IMR-90 (cell line): Measurements from ENCODE around the gene RHOH. TPM values are rescaled to one million over a fixed set of nuclear protein-coding genes. Genes with fewer than 3 reads are reported as not detected.

Experiments used
- ATAC-seq: fragments of 200-7000 bp; cut with Tn5 transposase; 2 replicates; pipeline ENCODE4 v1.9.1; 2020; ENCODE audit warnings: low read depth, mild to moderate bottlenecking, moderate library complexity
- BruUV-seq: library from RNA; stranded (reverse); fragments of 400-500 nt; replicated peaks from 2 replicates; lab custom pipeline; 2021; lab: Mats Ljungman, UMichigan
- CTCF ChIA-PET: fragments of 300-600 bp; formaldehyde crosslinking; extraction: SDS; loops from one replicate; lab custom pipeline; 2021; ENCODE audit warnings: antibody characterized with exemption; lab: Yijun Ruan, JAX
- POLR2A ChIA-PET: fragments of 300-600 bp; sonication (Branson Sonifier 250); formaldehyde crosslinking; loops from one replicate; lab custom pipeline; 2022; ENCODE audit warnings: antibody characterized with exemption; ENCODE audit not compliant: unreplicated experiment; lab: Charles Lee
- DNase-seq: peaks from one replicate; pipeline ENCODE4 v3.0.0; 2013
- H2AFZ ChIP-seq: replicated peaks from 2 replicates; pipeline ENCODE3; 2013; ENCODE audit warnings: low read length, mild to moderate bottlenecking; ENCODE audit not compliant: poor library complexity
- H2AK5ac ChIP-seq: 2 replicates; pipeline ENCODE4 v1.6.1; 2013; ENCODE audit warnings: low read depth, low read length, inconsistent platforms
- H2AK9ac ChIP-seq: replicated peaks from 2 replicates; pipeline ENCODE3; 2013; ENCODE audit warnings: mild to moderate bottlenecking, low read depth, low read length, moderate library complexity; ENCODE audit not compliant: poor library complexity
- H2BK120ac ChIP-seq: 2 replicates; pipeline ENCODE4 v1.6.1; 2013; ENCODE audit warnings: low read depth, low read length, inconsistent platforms
- H2BK15ac ChIP-seq: 3 replicates; pipeline ENCODE4 v1.6.1; 2013; ENCODE audit warnings: low read depth, low read length, inconsistent platforms
- H2BK20ac ChIP-seq: 2 replicates; pipeline ENCODE4 v1.6.1; 2013; ENCODE audit warnings: low read depth, mild to moderate bottlenecking, inconsistent platforms, low read length, moderate library complexity
- H2BK5ac ChIP-seq: 2 replicates; pipeline ENCODE4 v1.6.1; 2013; ENCODE audit warnings: mild to moderate bottlenecking, low read depth, low read length, inconsistent platforms; ENCODE audit not compliant: poor library complexity, severe bottlenecking
- H3K14ac ChIP-seq: replicated peaks from 2 replicates; pipeline ENCODE4 v1.6.1; 2013; ENCODE audit warnings: low read depth, low read length, inconsistent platforms
- H3K18ac ChIP-seq: 2 replicates; pipeline ENCODE4 v1.6.1; 2013; ENCODE audit warnings: low read depth, low read length, control low read depth
- H3K23ac ChIP-seq: 2 replicates; pipeline ENCODE4 v1.6.1; 2013; ENCODE audit warnings: low read depth, low read length, inconsistent platforms
- H3K27ac ChIP-seq: 2 replicates; pipeline ENCODE4 v1.5.1; 2013; ENCODE audit warnings: mild to moderate bottlenecking, control low read depth, low read length; ENCODE audit not compliant: insufficient read depth
- H3K27me3 ChIP-seq: 2 replicates; pipeline ENCODE4 v1.6.1; 2013; ENCODE audit warnings: low read length; ENCODE audit not compliant: control insufficient read depth, insufficient read depth
- H3K36me3 ChIP-seq: 2 replicates; pipeline ENCODE4 v1.6.1; 2013; ENCODE audit warnings: low read length, mixed read lengths; ENCODE audit not compliant: control insufficient read depth, insufficient read depth
- H3K4ac ChIP-seq: 2 replicates; pipeline ENCODE4 v1.6.1; 2013; ENCODE audit warnings: low read depth, low read length, inconsistent platforms
- H3K4me1 ChIP-seq: 2 replicates; pipeline ENCODE4 v1.6.1; 2013; ENCODE audit warnings: low read length, mixed read lengths; ENCODE audit not compliant: control insufficient read depth, insufficient read depth
- H3K4me2 ChIP-seq: 2 replicates; pipeline ENCODE4 v1.6.1; 2013; ENCODE audit warnings: low read depth, mild to moderate bottlenecking, control low read depth, low read length, moderate library complexity
- H3K4me3 ChIP-seq: 2 replicates; pipeline ENCODE4 v1.5.1; 2013; ENCODE audit warnings: low read depth, mild to moderate bottlenecking, control low read depth, low read length, moderate library complexity; ENCODE audit not compliant: insufficient read depth
- H3K56ac ChIP-seq: 2 replicates; pipeline ENCODE4 v1.6.1; 2013; ENCODE audit warnings: low read length, inconsistent platforms; ENCODE audit not compliant: insufficient read depth; ENCODE audit errors: extremely low read depth
- H3K79me1 ChIP-seq, 2 experiments: 2 replicates each; pipeline ENCODE4 v1.6.1; 2013; ENCODE audit warnings: low read length in 2 of 2, inconsistent platforms in 1 of 2, low read depth in 1 of 2
- H3K9ac ChIP-seq: 2 replicates; pipeline ENCODE4 v1.6.1; 2013; ENCODE audit warnings: low read depth, low read length, control low read depth
- H3K9me1 ChIP-seq: 2 replicates; pipeline ENCODE4 v1.6.1; 2013; ENCODE audit warnings: low read length, inconsistent platforms; ENCODE audit not compliant: insufficient read depth
- H3K9me3 ChIP-seq: 2 replicates; pipeline ENCODE4 v1.6.1; 2013; ENCODE audit warnings: low read length; ENCODE audit not compliant: control insufficient read depth, insufficient read depth
- H4K20me1 ChIP-seq: 2 replicates; pipeline ENCODE4 v1.6.1; 2013; ENCODE audit warnings: low read length, inconsistent platforms; ENCODE audit not compliant: insufficient read depth
- H4K5ac ChIP-seq: 2 replicates; pipeline ENCODE4 v1.6.1; 2013; ENCODE audit warnings: mild to moderate bottlenecking, low read depth, low read length, control low read depth
- H4K8ac ChIP-seq, 2 experiments: 2 replicates each; pipeline ENCODE4 v1.6.1; 2013; ENCODE audit warnings: low read depth in 2 of 2, low read length in 2 of 2, control low read depth in 1 of 2, inconsistent platforms in 1 of 2
- H4K91ac ChIP-seq: 2 replicates; pipeline ENCODE4 v1.6.1; 2013; ENCODE audit warnings: low read depth, low read length, inconsistent platforms; ENCODE audit not compliant: insufficient read depth
- BHLHE40 ChIP-seq: fragments of 150-350 bp; IDR thresholded peaks from 2 replicates; pipeline ENCODE4 v1.6.1; 2016; ENCODE audit warnings: mild to moderate bottlenecking, low read depth, low read length
- CEBPB ChIP-seq: IDR thresholded peaks from 2 replicates; pipeline ENCODE4 v1.6.1; 2012; ENCODE audit warnings: low read depth, low read length, improper control_type of control experiment
- FOS ChIP-seq: fragments of 150-350 bp; IDR thresholded peaks from 2 replicates; pipeline ENCODE4 v1.6.1; 2016; ENCODE audit warnings: low read depth, low read length
- MXI1 ChIP-seq: IDR thresholded peaks from 2 replicates; pipeline ENCODE4 v1.6.1; 2012; ENCODE audit warnings: low read depth, mild to moderate bottlenecking, low read length, moderate library complexity, borderline replicate concordance
- RAD21 ChIP-seq: IDR thresholded peaks from 2 replicates; pipeline ENCODE4 v1.6.1; 2012; ENCODE audit warnings: low read length, improper control_type of control experiment
- RFX5 ChIP-seq: IDR thresholded peaks from 2 replicates; pipeline ENCODE4 v1.8.0; 2012; ENCODE audit warnings: low read depth, mild to moderate bottlenecking, low read length, moderate library complexity
- WGBS, 2 experiments: methylation state at CpG; one replicate each; pipeline versions ENCODE4 v1.1.5 to v1.1.7; 2013; ENCODE audit warnings: missing lambda C conversion rate in 2 of 2; ENCODE audit not compliant: insufficient read length in 1 of 2; ENCODE audit errors: extremely low coverage in 2 of 2; 5-methylcytosine and 5-hydroxymethylcytosine counted together
- dilution Hi-C: fragments of 300-500 bp; cut with HindIII; formaldehyde crosslinking; loops from one replicate; pipeline ENCODE4 v1.14.3; 2018; ENCODE audit warnings: low sequenced_read_pairs; ENCODE audit not compliant: unreplicated experiment
- in situ Hi-C: fragments of 300-500 bp; cut with MboI; formaldehyde crosslinking; loops from 3 replicates; pipeline ENCODE4 v1.14.3; 2019; ENCODE audit warnings: low sequenced_read_pairs, inconsistent platforms, mixed read lengths
- intact Hi-C: fragments of 100-400 bp; cut with micrococcal nuclease; formaldehyde crosslinking; loops from 2 replicates; pipeline ENCODE4 v1.10.0; 2022
- polyA plus RNA-seq, 3 experiments: library from polyadenylated mRNA; depleted of rRNA; stranded (reverse); fragments of >200 nt; gene quantifications; 2 replicates each; pipeline ENCODE4 v1.2.3, GENCODE V29; 2012; ENCODE audit warnings: low replicate concordance in 1 of 3
- total RNA-seq: library from RNA; depleted of rRNA; stranded (reverse); fragments of >200 nt; gene quantifications from 2 replicates; pipeline ENCODE4 v1.2.3, GENCODE V29; 2012

The RHOH gene
- total and polyA plus RNA-seq, 2 of the 4 experiments (the other 2 are of a cell fraction) = not detected

DNA sequence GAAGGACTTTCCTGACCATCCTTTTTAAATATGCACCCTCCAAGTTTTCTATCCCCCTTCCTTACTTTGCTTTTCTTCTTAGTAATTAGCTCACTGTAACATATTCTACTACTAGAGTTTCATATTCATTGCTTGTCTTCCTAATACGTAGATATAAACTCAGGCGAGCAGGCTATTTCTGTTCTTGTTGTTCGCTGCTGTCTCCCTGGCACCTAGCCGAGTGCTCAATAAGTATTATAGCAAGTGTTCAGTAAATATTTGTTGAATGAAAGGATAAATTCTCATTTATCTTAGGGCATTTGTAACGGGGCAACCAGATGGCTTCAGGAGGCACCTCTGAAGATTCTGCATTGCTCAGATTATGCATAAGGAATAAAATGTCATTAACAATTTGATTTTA, 6.8 kb upstream of the RHOH start:
- no peak overlapping the region for H2BK5ac ChIP-seq
- H3K36me3 ChIP-seq = no peaks in the 10 kb centered on the region
- POLR2A ChIA-PET = no interaction called here
- H3K79me1 ChIP-seq = no peaks in the 10 kb centered on the region
- no peak overlapping the region for H3K23ac ChIP-seq
- TF ChIP-seq BHLHE40 (no peak), FOS (no peak), RAD21 (no peak), CEBPB (no peak), RFX5 (no peak), MXI1 (no peak)
- WGBS, 2 experiments = no CpG with 5 or more reads among the region's 5 CpGs
- H3K56ac ChIP-seq = no peak overlapping the region
- H3K4me1 ChIP-seq = peaks cover 2% of the 10 kb centered on the region; the same call in 1 of the 2 replicates
- ATAC-seq (no peak), DNase-seq (peak; percentile 11)
- H3K4me3 ChIP-seq = no peak overlapping the region
- no peak overlapping the region for H2BK15ac ChIP-seq
- no peak overlapping the region for H3K4me2 ChIP-seq
- no peak overlapping the region for H4K5ac ChIP-seq
- CTCF ChIA-PET = interaction anchor here (2.2 kb wide), 1 partner anchor 127 kb away, joined by 7 read pairs; no protein-coding TSS in a partner anchor
- no peak overlapping the region for H2AFZ ChIP-seq
- peaks cover 3% of the 10 kb centered on the region for H3K27me3 ChIP-seq
- H3K9me3 ChIP-seq = no peaks in the 10 kb centered on the region
- H3K27ac ChIP-seq = no peak overlapping the region
- H2AK5ac ChIP-seq = no peak overlapping the region
- H4K20me1 ChIP-seq = no peaks in the 10 kb centered on the region
- in situ Hi-C loops (no loop called here), dilution Hi-C loops (no loop called here), intact Hi-C loops (no loop called here)
- no peak overlapping the region for H2AK9ac ChIP-seq
- no peak overlapping the region for H4K91ac ChIP-seq
- no peaks in the 10 kb centered on the region for H3K9me1 ChIP-seq
- H2BK120ac ChIP-seq = no peak overlapping the region
- H3K9ac ChIP-seq = no peak overlapping the region
- H2BK20ac ChIP-seq = no peak overlapping the region
- H3K4ac ChIP-seq = no peak overlapping the region
- no peak overlapping the region for H4K8ac ChIP-seq
- no peak overlapping the region for H3K14ac ChIP-seq
- BruUV-seq = no TSS peak
- H3K18ac ChIP-seq = no peak overlapping the region
